GM04503 (cell line): ENCODE data around the gene KRTAP10-1.

Experiments used
- DNase-seq: peaks from one replicate; pipeline ENCODE4 v3.0.0-alpha.2; 2012; ENCODE audit warnings: low read depth

Gene KRTAP10-1

GRCh38 chr21:44527983-44528633 is 11.9 kb downstream of the KRTAP10-1 start:
- no peak for DNase-seq

- DNase-seq: no peak
Measured at GRCh38 chr21:44527156-44527982, 12.6 kb downstream of the KRTAP10-1 start.

DNA sequence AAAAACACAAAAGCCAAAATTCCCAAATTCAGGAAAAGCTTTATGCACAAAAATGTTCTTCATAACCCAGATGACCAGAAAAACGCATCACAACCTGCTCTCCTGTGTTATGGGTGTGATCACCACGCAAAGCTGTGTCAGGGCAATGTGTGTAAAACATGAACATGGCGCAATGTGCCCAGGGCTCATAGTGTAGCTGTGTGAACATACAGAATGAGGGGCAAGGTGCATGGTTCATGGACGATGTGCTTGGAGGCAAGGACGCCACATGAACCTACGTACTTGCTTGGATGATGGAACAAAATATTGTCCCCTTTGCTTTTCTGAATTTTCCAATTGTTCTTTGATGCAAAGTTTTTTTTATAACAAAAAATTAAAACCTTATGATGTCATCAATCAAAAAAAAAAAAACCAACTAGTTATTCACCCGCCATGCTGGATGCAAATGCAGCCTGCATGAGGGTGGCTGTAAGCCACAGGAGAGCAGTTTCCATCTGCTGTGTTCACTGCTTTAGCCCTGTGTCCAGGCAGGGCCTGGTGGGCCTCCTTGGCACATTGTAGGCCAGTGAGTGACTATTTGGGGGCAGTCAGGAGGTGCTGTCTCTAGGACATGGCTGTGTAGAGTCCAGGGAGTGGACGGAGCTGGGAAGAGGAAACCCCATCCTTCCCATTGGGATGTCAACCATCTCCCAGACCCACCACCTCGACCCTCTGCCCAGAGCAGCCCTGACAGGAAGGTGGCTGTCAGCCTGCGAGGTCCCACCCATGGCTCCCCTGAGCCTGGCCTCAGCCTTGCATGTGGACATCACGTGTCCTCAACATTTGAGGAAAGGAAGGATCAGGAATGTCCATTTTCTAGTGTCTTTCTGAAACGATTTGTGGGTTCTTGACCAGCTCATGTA is 13.6 kb downstream of the KRTAP10-1 start:
- DNase-seq: no peak

DNA sequence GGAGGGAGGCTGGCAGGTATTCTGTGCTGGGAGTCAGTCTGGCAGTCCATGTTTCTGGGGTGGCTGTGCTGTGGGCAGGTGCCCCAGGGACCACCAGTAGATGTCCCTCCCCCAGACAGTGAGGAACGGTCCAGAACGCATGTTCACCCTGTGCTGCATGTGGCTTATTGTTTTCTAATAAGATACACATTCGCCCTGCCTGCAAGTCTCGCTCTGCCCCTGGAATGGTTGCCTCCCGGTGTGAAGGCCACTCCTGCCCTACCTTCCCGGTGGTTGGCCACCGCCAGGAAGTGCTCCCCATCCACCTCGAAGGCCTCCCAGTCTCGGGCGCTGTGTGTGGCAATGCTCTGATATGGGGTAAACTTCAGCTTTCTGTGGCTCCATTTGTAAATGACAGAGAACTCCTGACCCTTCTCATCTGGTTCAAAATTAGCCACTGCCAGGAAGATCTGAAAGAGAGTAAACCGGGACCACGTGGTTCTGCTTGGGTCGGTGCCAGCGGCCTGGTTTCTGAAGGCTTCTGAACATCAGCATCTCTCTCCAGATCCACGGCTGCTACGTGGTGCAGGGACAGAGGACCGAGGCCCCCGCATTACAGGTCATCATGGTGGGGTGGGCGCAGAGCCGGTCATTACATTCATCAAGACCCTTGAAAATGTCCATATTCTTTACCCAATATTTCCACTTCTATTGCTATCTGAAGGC is 14.5 kb downstream of the KRTAP10-1 start:
- DNase-seq: no peak

DNA sequence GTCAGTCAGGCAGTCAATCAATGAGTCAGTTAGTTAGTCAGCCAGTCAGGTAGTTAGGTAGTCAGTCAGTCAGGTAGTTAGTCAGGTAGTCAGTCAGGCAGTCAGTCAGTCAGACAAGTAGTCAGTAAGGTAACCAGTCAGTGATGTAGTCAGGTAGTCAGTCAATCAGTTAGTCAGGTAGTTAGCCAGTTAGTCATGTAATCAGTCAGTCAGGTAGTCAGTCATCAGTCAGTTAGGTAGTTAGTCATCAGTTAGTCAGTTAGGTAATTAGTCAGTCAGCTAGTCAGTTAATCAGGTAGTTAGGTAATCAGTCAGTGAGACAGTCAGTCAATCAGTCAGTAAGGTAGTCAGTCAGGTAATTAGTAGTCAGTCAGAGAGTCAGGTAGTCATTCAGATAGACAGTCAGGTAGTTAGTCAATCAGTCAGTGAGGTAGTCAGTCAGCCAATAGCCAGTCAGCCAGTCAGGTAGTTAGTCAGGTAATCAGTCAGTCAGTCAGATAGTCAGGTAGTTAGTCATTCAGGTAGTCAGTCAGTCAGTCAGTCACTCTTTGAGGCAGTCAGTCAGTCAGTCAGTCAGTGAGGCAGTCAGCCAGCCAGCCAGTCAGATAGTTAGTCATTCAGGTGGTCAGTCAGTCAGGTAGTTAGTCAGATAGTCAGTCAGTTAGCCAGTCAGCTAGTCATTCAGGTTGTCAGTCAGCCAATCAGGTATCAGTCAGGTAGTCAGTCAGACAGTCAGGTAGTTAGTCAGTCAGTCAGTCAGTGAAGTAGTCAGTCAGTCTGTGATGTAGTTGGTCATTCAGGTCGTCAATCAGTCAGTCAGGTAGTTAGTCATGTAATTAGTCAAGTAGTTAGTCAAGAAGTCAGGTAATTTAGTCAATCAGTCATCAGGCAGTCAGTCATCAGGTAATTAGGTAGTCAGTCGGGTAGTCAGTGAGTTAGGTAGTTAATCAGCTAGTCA is 15.3 kb downstream of the KRTAP10-1 start:
- no peak for DNase-seq

GRCh38 chr21:44523567-44524413 is 16.2 kb downstream of the KRTAP10-1 start:
- no peak for DNase-seq

DNA sequence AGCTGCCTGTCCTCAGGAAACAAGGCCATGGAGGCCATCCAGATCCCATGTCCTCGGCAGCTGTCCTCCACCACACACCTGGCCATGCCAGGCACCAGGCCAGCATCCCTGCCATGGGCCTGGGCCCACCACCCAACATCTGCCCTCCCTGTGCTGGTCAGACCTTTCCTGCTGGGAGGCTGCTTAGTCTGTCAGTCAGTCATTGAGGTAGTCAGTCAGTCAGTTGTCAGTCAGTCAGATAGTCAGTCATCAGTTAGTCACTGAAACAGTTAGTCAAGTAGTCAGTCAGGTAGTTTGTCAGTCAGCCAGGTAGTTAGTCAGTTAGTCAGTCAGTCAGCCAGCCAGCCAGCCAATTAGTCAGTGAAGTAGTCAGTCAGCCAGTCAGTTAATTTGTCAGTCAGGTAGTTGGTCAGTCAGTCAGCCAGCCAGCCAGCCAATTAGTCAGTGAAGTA is 17.2 kb downstream of the KRTAP10-1 start:
- DNase-seq: no peak

GRCh38 chr21:44521928-44522752 is 17.9 kb downstream of the KRTAP10-1 start:
- DNase-seq: no peak

- no peak for DNase-seq
Measured at GRCh38 chr21:44521301-44521927, 18.6 kb downstream of the KRTAP10-1 start.

GRCh38 chr21:44520326-44521300 is 19.4 kb downstream of the KRTAP10-1 start:
- no peak for DNase-seq

DNA sequence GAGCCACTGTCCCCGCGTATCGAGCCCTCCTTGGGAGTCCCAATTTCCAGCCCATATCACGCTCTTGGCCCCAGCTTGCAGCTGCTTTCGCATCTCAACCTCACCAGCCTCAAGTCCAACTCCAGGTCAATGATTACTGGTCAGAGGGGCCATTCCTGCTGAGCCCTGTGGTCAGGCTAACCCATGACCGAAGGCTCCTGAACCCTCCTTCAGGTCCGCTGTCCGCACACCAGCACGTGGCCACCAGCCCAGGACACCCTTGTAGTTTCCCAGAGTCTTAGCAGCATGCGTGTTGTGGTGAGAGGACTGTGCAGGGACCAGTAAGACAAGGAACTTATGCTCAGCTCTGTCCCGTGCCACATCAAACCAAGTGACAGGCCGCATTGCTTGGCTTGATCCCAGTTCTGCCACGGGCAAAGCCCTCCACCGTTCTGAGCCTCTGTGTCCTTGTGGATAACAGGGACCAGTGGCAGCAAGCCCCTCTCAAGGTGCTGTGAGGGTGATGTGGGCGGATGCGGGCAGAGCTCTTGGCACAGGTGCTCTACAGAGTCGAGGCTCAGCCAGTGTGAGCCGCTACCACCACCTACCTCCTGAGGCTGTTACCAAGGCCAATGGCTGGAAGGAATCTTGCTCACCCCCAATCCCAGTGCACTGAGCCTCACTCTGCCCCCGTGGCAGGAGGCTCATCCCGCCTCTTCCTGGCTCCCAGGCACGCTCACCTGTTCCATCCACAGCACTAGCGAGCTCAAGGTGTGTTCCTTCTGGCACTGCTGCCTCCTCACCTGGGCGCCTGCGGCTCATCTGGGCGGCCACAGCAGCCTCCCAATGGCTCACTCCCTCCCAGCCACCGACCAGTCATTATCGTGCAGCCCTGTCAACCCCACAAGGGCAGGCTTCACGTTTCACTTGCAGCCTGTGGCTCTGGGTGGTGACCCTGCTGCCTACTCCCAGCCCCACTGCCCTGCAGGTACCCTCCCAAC is 20.4 kb downstream of the KRTAP10-1 start:
- no peak for DNase-seq

DNA sequence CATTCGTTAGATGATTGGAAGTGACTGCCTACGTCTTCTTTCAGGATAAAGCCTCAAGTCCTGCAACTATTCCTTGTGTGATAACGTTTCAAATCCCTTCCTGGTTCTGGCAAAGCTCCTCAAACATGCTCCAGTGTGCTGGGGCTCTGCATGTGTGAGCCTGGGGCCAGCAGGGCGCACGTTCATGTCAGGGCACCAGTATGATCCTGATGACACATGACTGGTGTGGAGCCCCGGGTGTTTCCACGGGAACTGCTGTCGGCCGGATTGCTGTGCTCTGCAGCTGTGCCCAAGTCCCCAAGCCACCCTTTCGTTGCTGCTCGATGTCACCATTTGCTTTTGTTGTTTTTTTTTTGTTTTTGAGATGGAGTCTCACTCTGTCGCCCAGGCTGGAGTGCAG is 21.3 kb downstream of the KRTAP10-1 start:
- DNase-seq: no peak

- no peak for DNase-seq
Measured at GRCh38 chr21:44517175-44517899, 22.7 kb downstream of the KRTAP10-1 start.

DNA sequence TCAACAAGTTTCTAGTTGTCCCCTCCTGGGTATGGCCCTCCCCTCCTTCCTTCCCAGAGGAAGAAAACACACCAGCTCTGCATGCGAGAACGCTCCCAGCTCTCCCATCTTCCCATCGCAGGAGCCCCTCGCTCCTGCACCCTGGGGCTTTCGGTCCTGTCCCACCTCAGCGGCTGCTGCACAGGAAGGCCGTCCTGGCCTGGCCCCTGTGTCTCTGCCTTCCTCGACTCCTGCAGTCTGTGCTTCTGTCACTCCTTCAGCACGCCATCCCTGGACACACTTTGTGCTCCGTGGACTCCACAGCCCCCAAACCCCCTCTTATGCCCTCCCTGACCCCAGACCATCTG is 23.2 kb downstream of the KRTAP10-1 start:
- DNase-seq: no peak

DNA sequence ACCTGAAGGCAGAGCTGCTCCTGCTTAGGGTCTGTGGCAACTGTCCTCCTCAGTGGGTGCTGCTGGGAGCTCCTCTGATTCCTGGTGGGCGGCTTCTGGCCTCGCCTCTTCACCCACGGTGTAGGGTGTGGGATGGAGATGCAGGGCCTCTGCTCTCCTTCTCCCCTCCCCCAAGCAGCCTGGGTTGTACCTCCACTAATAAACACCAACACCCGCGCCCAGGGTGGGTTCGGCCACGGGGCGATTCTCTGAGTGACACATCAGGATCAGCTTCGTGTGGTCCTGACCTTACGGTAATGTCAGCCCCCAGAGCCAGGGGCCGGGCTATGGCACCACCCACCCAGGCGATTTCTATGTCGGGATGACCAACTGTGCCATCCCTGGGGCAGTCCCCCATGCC is 23.7 kb downstream of the KRTAP10-1 start:
- no peak for DNase-seq
